GM12878 (cell line): ENCODE data around the gene TMED1. TPM values are rescaled to one million over a fixed set of nuclear protein-coding genes. Genes with fewer than 3 reads are reported as not detected.

ENCODE experiments used
- CHD1 ChIP-seq: IDR thresholded peaks from 2 replicates; pipeline ENCODE4 v1.6.1; 2012; ENCODE audit warnings: low read depth, low read length, improper control_type of control experiment
- ETV6 ChIP-seq, 2 experiments: fragments of 450-650 bp in 1 of 2; IDR thresholded peaks in 1 of 2; conservative IDR thresholded peaks in 1 of 2; 2 replicates each; pipeline ENCODE4 v1.6.1; 2014; ENCODE audit warnings: antibody characterized with exemption in 1 of 2, borderline replicate concordance in 1 of 2, low read depth in 1 of 2, mild to moderate bottlenecking in 1 of 2, moderate library complexity in 1 of 2
- FOXM1 ChIP-seq: IDR thresholded peaks from 2 replicates; pipeline ENCODE4 v1.6.1; 2012; ENCODE audit warnings: low read depth, mild to moderate bottlenecking, inconsistent platforms, low read length, moderate library complexity
- IKZF2 ChIP-seq, 2 experiments: fragments of 450-650 bp; IDR thresholded peaks; 2 replicates each; pipeline ENCODE4 v1.6.1; 2017; ENCODE audit warnings: mild to moderate bottlenecking in 2 of 2, moderate library complexity in 2 of 2
- KDM1A ChIP-seq: fragments of 200-600 bp; sonication (generic); IDR thresholded peaks from 2 replicates; pipeline ENCODE4 v1.6.1; 2016; ENCODE audit warnings: borderline replicate concordance
- MAX ChIP-seq: IDR thresholded peaks from 2 replicates; pipeline ENCODE4 v1.6.1; 2012; ENCODE audit warnings: low read depth, low read length, improper control_type of control experiment
- NFIC ChIP-seq: IDR thresholded peaks from 2 replicates; pipeline ENCODE4 v1.6.1; 2012; ENCODE audit warnings: low read depth, mild to moderate bottlenecking, inconsistent platforms, low read length, moderate library complexity
- PBX3 ChIP-seq: IDR thresholded peaks from 2 replicates; pipeline ENCODE4 v1.6.1; 2011; ENCODE audit warnings: mild to moderate bottlenecking, low read depth, low read length, moderate library complexity; ENCODE audit not compliant: insufficient replicate concordance
- RELA ChIP-seq: fragments of 450-650 bp; IDR thresholded peaks from 2 replicates; pipeline ENCODE4 v1.8.0; 2014; ENCODE audit warnings: borderline replicate concordance; ENCODE audit not compliant: partially characterized antibody
- SMAD5 ChIP-seq: IDR thresholded peaks from 2 replicates; pipeline ENCODE4 v1.6.1; 2016; ENCODE audit warnings: antibody characterized with exemption, low read depth
- TCF3 ChIP-seq: IDR thresholded peaks from 2 replicates; pipeline ENCODE4 v1.6.1; 2012; ENCODE audit warnings: low read depth, mild to moderate bottlenecking, low read length, borderline replicate concordance; ENCODE audit not compliant: insufficient read depth
- USF1 ChIP-seq: IDR thresholded peaks from 2 replicates; pipeline ENCODE4 v1.6.1; 2011; ENCODE audit warnings: borderline replicate concordance, low read depth, mild to moderate bottlenecking, moderate library complexity, mixed read lengths, low read length; ENCODE audit not compliant: insufficient read depth; ENCODE audit errors: extremely low read length
- YY1 ChIP-seq: IDR thresholded peaks from 2 replicates; pipeline ENCODE4 v1.6.1; 2011; ENCODE audit warnings: low read depth, mild to moderate bottlenecking, low read length
- ZBTB40 ChIP-seq: fragments of 450-650 bp; IDR thresholded peaks from 2 replicates; pipeline ENCODE4 v1.6.1; 2016; ENCODE audit warnings: mild to moderate bottlenecking, moderate library complexity, borderline replicate concordance
- ZNF274 ChIP-seq: IDR thresholded peaks from one replicate; pipeline ENCODE4 v1.8.0; 2011; ENCODE audit not compliant: insufficient read length, insufficient read depth
- polyA plus RNA-seq, 11 experiments: library from polyadenylated mRNA; depleted of rRNA in 4 of 11; unstranded in 6 of 11; stranded (reverse) in 5 of 11; fragments of >200 nt; fragmentation: Nextera tagmentation in 4 of 11; fragmentation: Illumina TruSeq in 1 of 11; extraction: Ambion mirVana in 4 of 11; extraction: Trizol in 1 of 11; gene quantifications; 1 replicate in 1 of 11; 2 replicates in 10 of 11; pipeline versions ENCODE4 v1.2.1 to v1.2.3, GENCODE V29; 2011 to 2016; ENCODE audit warnings: inconsistent platforms in 2 of 11, missing spikeins in 2 of 11, low read depth in 1 of 11
- total RNA-seq, 4 experiments: library from RNA; depleted of rRNA in 3 of 4; stranded (reverse); fragments of >200 nt in 3 of 4; fragmentation: Illumina TruSeq in 1 of 4; extraction: Trizol in 1 of 4; gene quantifications; 2 replicates each; pipeline versions ENCODE4 v1.2.1 to v1.2.3, GENCODE V29; 2013 to 2021
- TF ChIP-seq, protein P1 (sequence below): fragments of 450-650 bp; IDR thresholded peaks from 2 replicates; pipeline ENCODE4 v1.6.1; 2016; ENCODE audit warnings: mild to moderate bottlenecking

The TMED1 gene
- total and polyA plus RNA-seq, 10 of the 15 experiments (the other 5 are each of a cell fraction or from before 2014, with no cell fraction given), result 0.60 to 23.1 (median 12.3) TPM

GRCh38 chr19:10871711-10872545 is 35.9 kb upstream of the TMED1 start (continued):
- TF ChIP-seq ZBTB40, result no peak
- TF ChIP-seq ETV6 (conservative IDR thresholded peaks at IDR 0.05 in 1 of 2, IDR thresholded peaks at IDR 0.05 in 1 of 2; ENCODE audit: borderline replicate concordance in 1 of 2, low read depth in 1 of 2), result no peak
- TF ChIP-seq FOXM1, result no peak
- TF ChIP-seq NFIC, result no peak
- TF ChIP-seq ZNF274, result no peak
- TF ChIP-seq, protein P1, sequence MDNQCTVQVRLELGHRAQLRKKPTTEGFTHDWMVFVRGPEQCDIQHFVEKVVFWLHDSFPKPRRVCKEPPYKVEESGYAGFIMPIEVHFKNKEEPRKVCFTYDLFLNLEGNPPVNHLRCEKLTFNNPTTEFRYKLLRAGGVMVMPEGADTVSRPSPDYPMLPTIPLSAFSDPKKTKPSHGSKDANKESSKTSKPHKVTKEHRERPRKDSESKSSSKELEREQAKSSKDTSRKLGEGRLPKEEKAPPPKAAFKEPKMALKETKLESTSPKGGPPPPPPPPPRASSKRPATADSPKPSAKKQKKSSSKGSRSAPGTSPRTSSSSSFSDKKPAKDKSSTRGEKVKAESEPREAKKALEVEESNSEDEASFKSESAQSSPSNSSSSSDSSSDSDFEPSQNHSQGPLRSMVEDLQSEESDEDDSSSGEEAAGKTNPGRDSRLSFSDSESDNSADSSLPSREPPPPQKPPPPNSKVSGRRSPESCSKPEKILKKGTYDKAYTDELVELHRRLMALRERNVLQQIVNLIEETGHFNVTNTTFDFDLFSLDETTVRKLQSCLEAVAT, result no peak
- no peak for TF ChIP-seq KDM1A
- TF ChIP-seq CHD1, result no peak
- TF ChIP-seq PBX3, result no peak
- TF ChIP-seq IKZF2 (IDR thresholded peaks at IDR 0.05), result peak; percentile 61 to 65; a peak in 3 of 4 replicates
- TF ChIP-seq USF1, result no peak
- TF ChIP-seq TCF3, result no peak
- no peak for TF ChIP-seq SMAD5
- TF ChIP-seq RELA, result no peak
- no peak for TF ChIP-seq MAX
- no peak for TF ChIP-seq YY1
